Measurements from ENCODE around the gene PCDHGA4.
"Not testable (repeated sequence)": the region's sequence is repeated elsewhere in the genome, so short reads cannot be mapped to it uniquely, and the experiment has no call there.

PCDHGA4 gene

GRCh38 chr5:141349917-141350619, 4.8 kb upstream of the PCDHGA4 start, which contains the start of gene PCDHGB1:
TSS of gene PCDHGB1 (plus strand) at chr5:141350099. CDS start at chr5:141350261, 162 bp downstream.
- DNase-seq: no peak

DNA sequence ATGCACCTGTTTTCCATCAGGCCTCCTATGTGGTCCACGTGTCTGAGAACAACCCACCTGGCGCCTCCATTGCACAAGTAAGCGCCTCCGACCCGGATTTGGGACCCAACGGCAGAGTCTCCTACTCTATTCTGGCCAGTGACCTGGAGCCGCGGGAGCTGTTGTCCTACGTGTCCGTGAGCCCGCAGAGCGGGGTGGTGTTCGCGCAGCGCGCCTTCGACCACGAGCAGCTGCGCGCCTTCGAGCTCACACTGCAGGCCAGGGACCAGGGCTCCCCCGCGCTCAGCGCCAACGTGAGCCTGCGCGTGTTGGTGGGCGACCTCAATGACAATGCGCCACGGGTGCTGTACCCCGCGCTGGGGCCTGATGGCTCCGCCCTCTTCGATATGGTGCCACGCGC, 3.2 kb upstream of the PCDHGA4 start:
- DNase-seq: no peak

DNA sequence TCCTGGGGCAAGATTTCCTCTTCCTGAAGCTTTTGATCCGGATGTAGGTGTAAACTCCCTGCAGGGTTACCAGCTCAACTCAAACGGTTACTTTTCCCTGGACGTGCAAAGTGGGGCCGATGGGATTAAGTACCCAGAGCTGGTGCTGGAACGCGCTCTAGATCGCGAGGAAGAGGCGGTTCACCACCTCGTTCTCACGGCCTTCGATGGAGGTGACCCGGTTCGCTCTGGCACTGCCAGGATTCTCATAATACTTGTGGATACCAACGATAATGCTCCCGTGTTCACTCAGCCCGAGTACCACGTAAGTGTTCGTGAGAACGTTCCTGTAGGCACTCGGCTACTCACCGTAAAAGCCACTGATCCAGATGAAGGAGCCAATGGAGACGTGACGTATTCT, 820 bp downstream of the PCDHGA4 start:
- DNase-seq: no peak

- DNase-seq: no peak
Observed at GRCh38 chr5:141356133-141356532, 1.3 kb downstream of the PCDHGA4 start.

DNA sequence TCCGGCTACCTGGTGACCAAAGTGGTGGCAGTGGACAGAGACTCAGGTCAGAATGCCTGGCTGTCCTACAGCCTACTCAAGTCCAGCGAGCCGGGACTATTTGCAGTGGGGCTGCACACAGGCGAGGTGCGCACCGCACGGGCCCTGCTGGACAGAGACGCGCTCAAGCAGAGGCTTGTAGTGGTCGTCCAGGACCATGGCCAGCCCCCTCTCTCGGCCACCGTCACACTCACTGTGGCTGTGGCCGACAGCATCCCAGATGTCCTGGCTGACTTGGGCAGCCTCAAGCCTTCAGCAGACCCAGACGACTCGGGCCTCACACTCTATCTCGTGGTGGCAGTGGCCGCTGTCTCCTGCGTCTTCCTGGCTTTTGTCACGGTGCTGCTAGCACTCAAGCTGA, 2.1 kb downstream of the PCDHGA4 start:
- DNase-seq: no peak

GRCh38 chr5:141359790-141360426, 5.1 kb downstream of the PCDHGA4 start, which contains the start of gene PCDHGB2:
TSS of gene PCDHGB2 (plus strand) at chr5:141359994. CDS start at chr5:141360136, 142 bp downstream.
- DNase-seq: no peak

GRCh38 chr5:141360685-141361084, 5.9 kb downstream of the PCDHGA4 start:
- DNase-seq: no peak

DNA sequence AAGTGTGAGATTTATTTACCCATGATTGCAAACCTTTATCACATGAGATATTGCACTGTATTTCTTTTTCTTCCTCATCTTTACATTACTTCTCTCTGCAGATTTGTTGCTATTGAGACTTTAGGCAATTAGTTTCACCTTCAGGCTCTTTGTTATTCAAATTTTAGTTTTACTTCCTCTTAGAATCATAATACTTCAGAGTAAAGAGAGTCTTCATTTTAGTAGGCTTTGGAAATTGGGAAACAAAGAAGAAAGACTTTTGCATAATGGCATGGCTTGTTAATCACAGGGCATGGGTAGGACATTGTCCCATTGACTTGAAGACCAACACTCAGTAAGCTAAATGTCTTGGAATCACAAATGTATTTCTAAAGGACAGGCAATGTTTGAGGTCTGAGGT, 7.9 kb downstream of the PCDHGA4 start:
- DNase-seq: no peak

DNA sequence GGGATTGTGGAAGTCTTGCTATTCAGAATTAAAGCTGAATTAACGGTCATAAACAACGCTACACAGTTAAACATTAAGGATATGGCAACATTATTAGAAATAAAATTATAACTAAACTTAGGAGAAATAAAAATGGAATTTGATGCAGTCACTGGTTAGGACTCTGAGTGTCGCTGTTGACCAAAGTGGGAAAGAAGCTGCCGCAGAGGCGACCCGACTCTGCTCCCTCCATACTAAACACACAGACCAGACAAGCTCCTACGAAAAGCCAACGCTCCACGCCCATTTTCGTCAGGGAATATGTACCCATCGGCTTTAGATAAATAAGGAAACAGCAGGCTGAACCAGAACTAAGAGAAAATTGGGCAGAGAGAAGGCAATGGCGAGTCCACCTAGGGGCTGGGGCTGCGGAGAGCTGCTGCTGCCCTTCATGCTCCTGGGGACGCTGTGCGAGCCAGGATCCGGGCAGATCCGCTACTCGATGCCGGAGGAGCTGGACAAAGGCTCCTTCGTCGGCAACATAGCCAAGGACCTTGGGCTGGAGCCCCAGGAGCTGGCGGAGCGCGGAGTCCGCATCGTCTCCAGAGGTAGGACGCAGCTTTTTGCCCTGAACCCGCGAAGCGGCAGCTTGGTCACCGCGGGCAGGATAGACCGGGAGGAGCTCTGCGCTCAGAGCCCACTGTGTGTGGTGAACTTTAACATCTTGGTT, 9.3 kb downstream of the PCDHGA4 start, which contains the start of gene PCDHGA5:
Gene PCDHGA5, plus strand, starts transcription at position 211 of the 709 bp plus-strand sequence. Its CDS starts 169 bp downstream, at position 380.
- DNase-seq: no peak

DNA sequence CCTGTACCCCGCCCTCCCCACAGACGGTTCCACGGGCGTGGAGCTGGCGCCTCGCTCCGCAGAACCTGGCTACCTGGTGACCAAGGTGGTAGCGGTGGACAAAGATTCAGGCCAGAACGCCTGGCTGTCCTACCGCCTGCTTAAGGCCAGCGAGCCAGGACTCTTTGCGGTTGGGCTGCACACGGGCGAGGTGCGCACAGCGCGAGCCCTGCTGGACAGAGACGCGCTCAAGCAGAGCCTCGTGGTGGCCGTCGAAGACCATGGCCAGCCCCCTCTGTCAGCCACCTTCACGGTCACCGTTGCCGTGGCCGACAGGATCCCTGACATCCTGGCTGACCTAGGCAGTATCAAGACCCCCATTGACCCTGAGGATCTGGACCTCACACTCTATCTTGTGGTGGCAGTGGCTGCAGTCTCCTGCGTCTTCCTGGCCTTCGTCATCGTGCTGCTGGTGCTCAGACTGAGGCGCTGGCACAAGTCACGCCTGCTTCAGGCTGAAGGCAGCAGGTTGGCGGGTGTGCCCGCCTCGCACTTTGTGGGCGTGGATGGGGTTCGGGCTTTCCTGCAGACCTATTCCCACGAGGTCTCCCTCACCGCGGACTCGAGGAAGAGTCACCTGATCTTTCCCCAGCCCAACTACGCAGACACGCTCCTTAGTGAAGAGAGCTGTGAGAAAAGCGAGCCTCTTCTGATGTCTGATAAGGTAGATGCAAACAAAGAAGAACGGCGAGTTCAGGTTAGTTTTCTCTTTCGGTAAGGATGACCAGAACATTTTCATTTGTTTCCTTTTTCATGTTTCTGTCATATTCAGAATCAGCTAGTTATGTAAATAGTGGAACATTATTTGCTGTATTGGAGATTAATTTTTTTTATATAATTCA, 11.4 kb downstream of the PCDHGA4 start:
- no peak for DNase-seq

DNA sequence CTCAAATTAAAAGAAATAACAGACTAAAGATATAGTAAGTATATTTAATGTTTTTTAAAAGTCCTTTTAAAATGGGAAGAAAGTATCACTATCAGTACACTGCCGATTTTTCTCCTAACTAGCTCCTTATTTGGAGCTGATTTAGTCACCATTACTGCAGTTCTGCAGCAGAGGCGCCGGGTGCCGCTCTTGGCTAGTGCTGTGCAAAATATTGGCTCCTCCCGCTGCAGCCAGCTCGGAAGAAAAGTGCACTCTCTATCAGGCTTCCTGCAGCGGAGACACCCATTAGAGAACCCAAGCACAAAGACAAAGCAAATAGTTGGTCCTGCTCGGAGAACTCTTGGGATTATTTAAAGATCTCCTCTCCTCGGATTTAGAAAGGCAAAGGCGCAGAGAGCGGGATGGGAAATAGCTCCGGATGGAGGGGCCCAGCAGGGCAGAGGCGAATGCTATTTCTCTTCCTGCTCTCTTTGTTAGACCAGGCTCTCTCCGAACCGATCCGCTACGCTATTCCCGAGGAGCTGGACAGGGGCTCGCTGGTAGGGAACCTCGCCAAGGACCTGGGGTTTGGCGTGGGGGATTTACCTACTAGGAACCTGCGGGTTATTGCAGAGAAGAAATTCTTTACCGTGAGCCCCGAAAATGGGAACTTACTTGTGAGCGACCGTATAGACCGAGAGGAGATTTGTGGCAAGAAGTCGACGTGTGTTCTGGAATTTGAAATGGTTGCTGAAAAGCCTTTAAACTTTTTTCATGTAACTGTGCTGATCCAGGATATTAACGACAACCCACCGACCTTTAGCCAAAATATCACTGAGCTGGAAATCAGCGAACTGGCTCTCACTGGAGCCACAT, 15.4 kb downstream of the PCDHGA4 start, which contains the start of gene PCDHGB3:
Gene PCDHGB3, plus strand, starts transcription at position 249 of the 855 bp plus-strand sequence. Its CDS starts 153 bp downstream, at position 402.
- DNase-seq: no peak

DNA sequence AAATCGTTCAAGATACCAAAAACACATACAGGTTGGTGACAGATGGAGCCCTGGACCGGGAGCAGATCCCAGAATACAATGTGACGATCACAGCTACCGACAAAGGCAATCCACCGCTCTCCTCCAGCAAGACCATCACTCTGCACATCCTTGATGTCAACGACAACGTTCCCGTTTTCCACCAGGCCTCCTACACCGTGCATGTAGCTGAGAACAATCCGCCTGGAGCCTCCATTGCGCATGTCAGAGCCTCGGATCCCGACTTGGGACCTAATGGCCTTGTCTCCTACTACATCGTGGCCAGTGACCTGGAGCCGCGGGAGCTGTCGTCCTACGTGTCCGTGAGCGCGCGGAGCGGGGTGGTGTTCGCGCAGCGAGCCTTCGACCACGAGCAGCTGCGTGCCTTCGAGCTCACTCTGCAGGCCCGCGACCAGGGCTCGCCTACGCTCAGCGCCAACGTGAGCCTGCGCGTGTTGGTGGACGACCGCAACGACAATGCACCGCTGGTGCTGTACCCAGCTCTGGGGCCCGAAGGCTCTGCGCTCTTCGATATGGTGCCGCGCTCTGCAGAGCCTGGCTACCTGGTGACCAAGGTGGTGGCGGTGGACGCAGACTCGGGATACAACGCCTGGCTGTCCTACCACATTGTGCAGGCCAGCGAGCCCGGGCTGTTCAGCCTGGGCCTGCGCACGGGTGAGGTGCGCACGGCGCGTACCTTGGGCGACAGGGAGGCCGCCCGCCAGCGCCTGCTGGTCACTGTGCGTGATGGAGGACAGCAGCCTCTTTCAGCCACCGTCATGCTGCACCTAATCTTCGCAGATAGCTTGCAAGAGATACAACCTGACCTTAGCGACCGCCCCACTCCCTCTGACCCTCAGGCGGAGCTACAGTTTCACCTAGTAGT, 17.0 kb downstream of the PCDHGA4 start:
- DNase-seq: no peak

- DNase-seq: no peak
Observed at GRCh38 chr5:141373673-141374317, 19.0 kb downstream of the PCDHGA4 start, which contains the start of gene PCDHGA6. TSS of gene PCDHGA6 (plus strand) at chr5:141373891. CDS start at chr5:141374084, 193 bp downstream.

GRCh38 chr5:141374627-141375026, 19.8 kb downstream of the PCDHGA4 start:
- no peak for DNase-seq

- DNase-seq: not testable (repeated sequence)
Observed at GRCh38 chr5:141375444-141376155, 20.8 kb downstream of the PCDHGA4 start.

DNA sequence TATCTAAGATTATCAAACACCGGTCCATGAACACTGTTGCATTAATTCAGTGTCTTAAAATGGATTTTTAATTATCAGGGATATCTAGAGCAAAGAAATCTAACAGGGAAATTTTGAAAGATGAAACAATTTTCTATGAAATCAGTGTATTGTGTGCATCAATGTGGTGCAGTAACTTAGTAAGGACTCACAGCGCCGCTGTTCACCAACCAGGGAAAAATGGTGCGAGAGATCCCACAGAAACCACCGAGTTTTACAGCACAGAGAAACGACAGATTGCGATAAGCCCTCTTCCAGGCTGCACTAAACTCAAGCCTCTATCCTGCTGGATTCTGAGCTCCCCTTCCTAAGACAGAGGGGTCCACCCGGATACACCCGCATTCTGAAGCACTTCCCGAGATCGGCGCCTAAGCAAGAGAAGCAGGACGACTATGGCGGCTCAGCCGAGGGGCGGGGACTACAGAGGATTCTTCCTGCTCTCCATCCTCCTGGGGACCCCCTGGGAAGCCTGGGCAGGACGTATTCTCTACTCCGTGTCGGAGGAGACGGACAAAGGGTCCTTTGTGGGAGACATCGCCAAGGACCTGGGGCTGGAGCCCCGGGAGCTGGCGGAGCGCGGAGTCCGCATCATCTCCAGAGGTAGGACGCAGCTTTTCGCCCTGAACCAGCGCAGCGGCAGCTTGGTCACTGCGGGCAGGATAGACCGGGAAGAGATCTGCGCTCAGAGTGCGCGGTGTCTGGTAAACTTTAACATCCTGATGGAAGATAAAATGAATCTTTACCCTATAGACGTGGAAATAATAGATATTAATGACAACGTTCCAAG, 27.9 kb downstream of the PCDHGA4 start, which contains the start of gene PCDHGA7:
Gene PCDHGA7, plus strand, starts transcription at position 274 of the 826 bp plus-strand sequence. Its CDS starts 158 bp downstream, at position 432.
- DNase-seq: no peak

DNA sequence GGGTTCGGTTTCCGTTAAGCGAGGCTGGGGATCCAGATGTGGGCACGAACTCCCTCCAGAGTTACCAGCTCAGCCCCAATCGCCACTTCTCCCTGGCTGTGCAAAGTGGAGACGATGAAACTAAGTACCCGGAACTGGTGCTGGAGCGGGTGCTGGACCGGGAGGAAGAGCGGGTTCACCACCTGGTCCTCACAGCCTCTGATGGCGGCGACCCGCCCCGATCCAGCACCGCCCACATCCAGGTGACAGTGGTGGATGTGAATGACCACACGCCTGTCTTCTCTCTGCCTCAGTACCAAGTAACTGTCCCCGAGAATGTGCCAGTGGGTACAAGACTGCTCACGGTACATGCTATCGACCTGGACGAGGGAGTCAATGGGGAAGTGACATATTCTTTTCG, 28.5 kb downstream of the PCDHGA4 start:
- DNase-seq: no peak

All from activated CD8-positive, alpha-beta memory T cell treated with anti-CD3 and anti-CD28 coated beads, Interleukin-2, amount 50 U/mL, for 4 hours (primary cell).